Hematopoietic multipotent progenitor cell treated with erythropoietin and hydrocortisone succinate and interleukin-3 and kit ligand, for 17 days (in vitro differentiated cells): ENCODE measurements around the gene C6orf136.

Source experiments
- DNase-seq: peaks from one replicate; pipeline ENCODE4 v3.0.0-alpha.2; 2015; ENCODE audit warnings: low spot score

Gene C6orf136

DNA sequence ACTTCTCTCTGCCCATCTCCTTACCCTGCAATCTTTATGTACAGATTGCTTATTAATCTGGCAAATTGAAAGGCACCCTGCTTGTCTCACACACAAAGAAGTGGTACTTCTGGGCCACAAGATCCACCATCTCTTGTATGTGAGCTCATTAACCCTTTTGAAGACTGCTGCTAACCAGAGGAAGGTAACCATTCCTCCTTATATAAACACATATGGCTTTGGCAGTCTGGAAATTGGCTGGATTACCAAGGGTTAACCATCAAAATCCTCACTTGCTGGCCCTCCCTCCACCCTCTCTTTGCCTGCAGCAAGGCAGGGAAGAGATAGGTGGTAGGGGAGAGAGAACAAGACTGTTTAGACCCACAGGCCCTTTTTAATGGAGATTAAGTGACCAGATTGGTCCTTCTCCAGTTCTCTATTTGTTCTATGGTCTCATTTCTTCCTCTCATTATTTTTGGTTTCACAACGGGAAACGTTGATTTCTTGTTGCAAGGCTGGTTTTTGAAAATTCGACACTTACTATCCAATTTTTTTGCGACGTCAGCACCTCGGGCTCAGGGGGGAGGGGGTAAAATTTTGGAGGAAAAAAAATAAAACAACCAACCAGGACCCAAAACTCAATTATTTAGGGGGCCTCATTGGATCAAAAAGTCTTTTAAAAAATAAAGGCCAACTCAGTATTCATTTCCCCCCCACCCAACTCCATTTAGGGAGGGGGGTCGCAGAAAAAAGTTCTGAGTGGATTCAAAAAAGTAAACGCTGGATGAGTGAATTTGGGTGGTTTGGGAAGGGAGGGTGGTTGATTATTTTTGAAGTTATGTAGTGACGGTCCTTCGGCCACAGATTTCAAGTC, 30.7 kb upstream of the C6orf136 start:
- peak; percentile 82 for DNase-seq

DNA sequence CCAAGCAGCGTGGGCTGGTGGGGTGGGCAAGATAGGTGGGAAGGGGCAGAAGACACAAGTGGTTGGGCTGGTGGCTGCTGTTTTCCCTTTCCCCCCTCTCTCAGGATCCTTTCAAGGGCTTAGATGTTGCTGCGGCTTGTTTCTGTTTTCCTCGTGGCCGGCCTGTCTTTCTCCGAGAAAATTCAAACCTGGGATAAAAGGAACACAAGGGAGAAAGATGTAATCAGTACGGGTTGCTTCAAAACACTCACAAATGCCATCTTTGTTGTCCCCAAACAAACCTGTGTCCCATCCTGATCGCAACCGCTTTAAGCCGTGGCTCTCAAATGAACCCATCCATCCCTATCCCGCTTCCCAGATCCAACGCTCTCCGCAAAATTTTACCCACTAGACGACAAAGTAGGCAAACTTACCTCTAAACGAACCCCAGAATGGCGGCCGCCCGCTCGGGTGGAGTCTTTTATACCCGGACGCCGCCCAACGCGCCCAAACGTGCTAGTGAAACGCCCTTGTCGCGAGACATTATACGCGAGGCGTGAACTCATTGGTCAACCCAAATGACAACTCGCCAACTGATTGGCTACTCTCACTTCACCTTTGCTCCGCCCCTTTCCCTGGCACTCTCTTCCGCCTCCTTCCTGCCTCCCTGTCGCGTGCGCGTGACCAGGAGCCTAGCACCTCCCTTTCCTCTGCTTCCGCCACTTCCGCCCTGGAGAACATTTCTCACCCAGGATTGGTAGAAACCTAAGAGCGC, 29.9 kb upstream of the C6orf136 start, which contains the start of gene PPP1R10:
PPP1R10 (minus strand) TSS at position 433 of the 754 bp plus-strand sequence. CDS start 7,299 bp downstream, outside the sequence.
- DNase-seq, result peak; percentile 100

DNA sequence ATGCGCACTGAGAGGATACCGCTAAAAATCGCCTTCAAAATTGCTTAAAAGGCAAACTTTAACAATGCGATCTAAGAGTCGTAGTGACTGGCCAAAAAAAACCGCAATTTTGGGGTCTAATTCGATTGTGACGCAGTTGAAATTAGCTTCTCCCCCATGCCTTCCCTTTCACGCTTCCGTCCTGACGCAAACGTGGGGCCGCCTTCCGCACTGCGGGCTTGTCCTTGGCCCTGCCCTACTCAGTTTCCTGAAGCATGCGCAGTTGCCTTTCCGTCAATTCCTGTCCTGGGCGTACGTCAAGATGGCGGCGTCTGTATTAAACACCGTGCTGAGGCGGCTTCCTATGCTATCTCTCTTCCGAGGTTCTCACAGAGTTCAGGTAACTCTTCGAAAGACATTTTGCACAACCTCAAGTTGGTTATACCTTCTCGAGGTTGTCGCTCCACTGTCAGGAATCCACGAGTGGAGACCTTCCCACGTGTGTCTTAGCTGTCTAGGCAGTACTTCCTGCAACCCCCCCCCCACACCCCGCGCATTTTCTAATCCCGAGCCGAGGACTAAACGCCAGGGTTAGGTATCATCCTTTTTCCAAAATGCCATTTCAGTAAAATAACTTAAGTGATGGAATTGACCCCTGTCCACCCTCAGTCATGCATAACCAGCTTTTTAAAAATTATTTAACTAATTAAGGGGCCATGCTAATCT, 29.2 kb upstream of the C6orf136 start, which contains the start of gene MRPS18B:
MRPS18B (plus strand) TSS at position 276 of the 705 bp plus-strand sequence; CDS start at position 302, 26 bp downstream.
- DNase-seq, result peak; percentile 99

GRCh38 chr6:30618270-30618797, 28.6 kb upstream of the C6orf136 start:
- DNase-seq, result peak; percentile 59

GRCh38 chr6:30619561-30619960, 27.4 kb upstream of the C6orf136 start:
- no peak for DNase-seq

GRCh38 chr6:30625511-30625910, 21.4 kb upstream of the C6orf136 start:
- DNase-seq, result no peak

GRCh38 chr6:30626484-30627366, 20.2 kb upstream of the C6orf136 start, which contains the start of gene ATAT1:
TSS of gene ATAT1 (plus strand) at chr6:30626874.
- DNase-seq, result peak; percentile 79

- no peak for DNase-seq
Measured at GRCh38 chr6:30635834-30636233, 11.1 kb upstream of the C6orf136 start.

- peak; percentile 44 for DNase-seq
Measured at GRCh38 chr6:30640481-30640880, 6.5 kb upstream of the C6orf136 start.

GRCh38 chr6:30641048-30641447, 5.9 kb upstream of the C6orf136 start:
- DNase-seq, result no peak

- DNase-seq, result no peak
Measured at GRCh38 chr6:30643656-30644055, 3.3 kb upstream of the C6orf136 start.

DNA sequence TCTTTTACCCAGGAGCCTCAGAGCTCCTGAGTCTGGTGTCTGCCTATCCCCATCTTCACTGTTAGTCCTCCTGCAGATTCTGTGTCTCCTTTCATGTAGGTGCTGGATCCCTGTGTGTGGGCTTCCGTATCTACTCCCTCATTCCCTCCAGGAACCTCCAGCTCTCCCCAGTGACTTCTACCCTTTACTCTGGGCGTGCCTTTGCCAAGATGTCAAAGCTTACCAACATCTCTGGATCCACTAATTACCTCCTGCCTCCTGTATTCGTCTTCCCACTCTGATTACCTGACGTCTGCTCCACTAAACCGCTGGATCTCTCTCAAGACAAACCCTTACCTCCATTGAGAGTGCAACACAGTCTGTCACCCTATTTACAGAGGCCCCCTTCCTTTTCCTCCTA, 2.2 kb upstream of the C6orf136 start:
- DNase-seq, result no peak

DNA sequence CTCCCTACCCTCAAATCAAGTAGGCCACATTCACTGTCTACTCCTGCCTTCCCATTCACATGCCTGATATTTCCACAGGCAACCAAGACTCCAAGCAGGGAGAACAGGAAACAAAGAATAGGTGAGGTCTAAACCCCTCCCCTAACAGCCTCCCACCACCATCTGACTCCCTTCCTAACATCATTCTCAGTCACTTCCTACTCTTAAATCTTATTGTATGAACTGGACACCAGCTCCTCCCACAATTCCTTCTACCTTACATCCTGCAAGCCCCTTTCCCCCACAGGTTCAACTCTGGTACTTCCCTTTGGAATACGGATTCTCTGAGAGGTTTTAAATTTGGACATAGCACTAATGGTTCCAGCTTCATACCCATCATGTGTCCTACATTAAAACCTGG, 944 bp upstream of the C6orf136 start:
- no peak for DNase-seq

DNA sequence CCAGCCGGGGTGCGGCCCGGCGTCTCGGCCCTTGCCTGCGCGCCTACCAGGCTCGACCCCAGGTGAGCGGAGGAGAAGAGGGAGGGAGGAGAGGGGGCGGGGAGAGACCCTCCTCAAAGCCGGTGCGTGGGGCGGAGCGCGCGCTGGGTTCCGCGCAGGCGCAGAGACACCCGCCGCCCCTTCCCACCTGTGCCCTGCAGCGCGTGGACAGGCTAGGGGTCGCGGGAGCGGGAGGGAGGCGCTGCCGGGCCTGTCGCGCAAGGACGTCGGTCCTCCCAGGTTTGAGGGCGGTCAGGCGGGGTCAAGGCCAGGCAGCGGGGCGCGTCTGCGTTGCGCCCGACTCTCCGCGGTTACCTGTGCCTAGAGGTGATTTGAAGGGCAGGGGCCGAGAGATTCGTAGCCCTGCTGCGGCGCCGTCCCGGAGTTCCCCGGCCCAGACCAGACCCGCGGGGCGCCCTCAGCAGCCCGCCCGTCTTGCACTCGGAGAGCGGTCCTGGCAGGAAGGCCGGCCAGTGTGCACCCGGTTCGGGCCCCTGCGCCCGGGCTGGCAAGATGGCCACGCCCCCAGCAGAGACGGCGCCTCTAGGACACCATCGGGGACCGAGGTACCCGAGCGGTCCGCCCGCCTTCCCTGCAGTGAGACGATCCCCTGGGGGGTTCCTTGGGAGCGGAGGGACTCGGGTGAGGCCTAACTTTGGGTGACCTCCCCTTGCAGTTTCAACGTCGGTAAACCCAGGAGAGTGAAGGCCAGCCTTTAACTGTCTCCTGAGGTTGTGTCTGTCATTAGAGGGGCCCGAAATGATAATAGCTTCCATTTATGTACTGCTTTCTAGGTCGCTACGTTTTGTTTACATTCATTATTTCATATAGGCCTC, 546 bp downstream of the C6orf136 start:
- peak; percentile 48 for DNase-seq

DNA sequence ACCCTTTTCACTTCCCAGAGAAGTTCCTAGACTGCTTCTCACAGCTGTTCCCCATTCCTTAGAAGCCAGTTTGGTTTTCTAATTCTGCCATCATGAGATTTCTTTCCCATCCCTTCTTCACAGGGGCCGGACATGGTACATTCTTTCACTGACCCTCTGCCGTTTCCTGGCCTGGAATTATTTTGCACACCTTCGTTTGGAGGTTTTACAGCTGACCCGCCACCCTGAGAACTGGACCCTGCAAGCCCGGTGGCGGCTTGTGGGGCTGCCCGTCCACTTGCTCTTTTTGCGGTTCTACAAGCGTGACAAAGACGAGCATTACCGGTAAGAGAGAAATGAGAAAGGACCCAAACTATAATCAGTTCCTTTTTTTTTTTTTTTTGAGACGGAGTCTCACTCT, 4.2 kb downstream of the C6orf136 start:
- DNase-seq, result no peak

- no peak for DNase-seq
Measured at GRCh38 chr6:30654798-30655742, 8.1 kb downstream of the C6orf136 start.

- DNase-seq, result no peak
Measured at GRCh38 chr6:30655743-30656094, 8.8 kb downstream of the C6orf136 start.

DNA sequence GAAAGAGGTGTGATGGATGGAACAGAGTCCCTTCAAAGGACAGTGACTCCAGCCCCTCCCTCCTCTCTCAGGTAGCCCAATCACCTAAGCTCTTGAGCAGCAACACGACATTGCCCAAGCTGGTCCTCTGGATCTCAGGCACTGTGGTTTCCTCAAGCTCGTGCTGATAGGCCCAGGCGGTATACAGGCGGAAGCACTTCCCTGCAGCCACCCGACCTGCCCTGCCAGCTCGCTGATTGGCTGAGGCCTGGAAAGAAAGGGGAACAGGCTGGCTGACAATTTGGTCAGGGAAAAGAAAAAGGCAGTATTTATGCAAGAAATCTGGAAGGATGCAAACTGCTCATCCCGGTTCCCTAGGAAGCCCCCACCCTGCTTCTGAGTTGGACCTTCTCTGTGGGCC, 9.6 kb downstream of the C6orf136 start:
- no peak for DNase-seq

DNA sequence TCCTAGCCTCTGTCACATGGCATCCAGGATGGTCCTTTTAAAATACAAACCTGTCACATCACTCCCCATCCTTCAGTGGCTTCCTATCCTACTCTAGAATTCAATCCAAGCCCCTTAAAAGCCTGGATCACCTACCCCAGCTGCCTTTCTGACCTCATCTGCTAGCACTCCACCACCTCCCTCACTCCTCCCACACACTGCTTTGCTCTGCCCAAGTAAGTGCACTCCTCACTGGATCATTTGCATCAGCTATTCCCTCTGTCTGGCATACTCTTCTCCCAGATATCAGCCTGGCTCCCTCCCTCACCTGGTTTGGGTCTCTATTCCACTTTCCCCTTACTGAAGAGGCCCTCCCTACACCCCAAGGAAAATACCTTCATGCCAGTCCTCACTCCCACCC, 10.5 kb downstream of the C6orf136 start:
- DNase-seq, result no peak
